M059J (cell line): ENCODE results near the gene NPC1L1. TPM values are rescaled to one million over a fixed set of nuclear protein-coding genes. Genes with fewer than 3 reads are reported as not detected.
A peak's percentile ranks its signal among the peaks of the same experiment; 100 is the strongest.

Experiments used
- DNase-seq: peaks from one replicate; pipeline ENCODE4 v3.0.0-alpha.2; 2012; ENCODE audit warnings: low read depth
- total RNA-seq: library from RNA; depleted of rRNA; stranded (reverse); fragments of >200 nt; shearing (Covaris generic); gene quantifications from 2 replicates; pipeline ENCODE4 v1.2.3, GENCODE V29; 2014

The NPC1L1 gene
- total RNA-seq, 1 experiment from 2014 or later, result not detected

GRCh38 chr7:44537442-44537841 lies 3.7 kb downstream of the NPC1L1 start:
- no peak for DNase-seq

- DNase-seq, result no peak
Observed at GRCh38 chr7:44536090-44536489, 5.0 kb downstream of the NPC1L1 start.

- DNase-seq, result no peak
Observed at GRCh38 chr7:44535348-44536064, 5.6 kb downstream of the NPC1L1 start.

GRCh38 chr7:44534501-44534900 lies 6.6 kb downstream of the NPC1L1 start:
- DNase-seq, result peak; percentile 27

GRCh38 chr7:44534087-44534486 lies 7.0 kb downstream of the NPC1L1 start:
- DNase-seq, result no peak

GRCh38 chr7:44533301-44534055 lies 7.7 kb downstream of the NPC1L1 start:
- DNase-seq, result peak; percentile 33

- no peak for DNase-seq
Observed at GRCh38 chr7:44531421-44532380, 9.4 kb downstream of the NPC1L1 start.

GRCh38 chr7:44530990-44531389 lies 10.1 kb downstream of the NPC1L1 start:
- DNase-seq, result no peak

- no peak for DNase-seq
Observed at GRCh38 chr7:44524811-44525388, 16.2 kb downstream of the NPC1L1 start.

GRCh38 chr7:44522315-44522714 lies 18.8 kb downstream of the NPC1L1 start:
- DNase-seq, result no peak

- no peak for DNase-seq
Observed at GRCh38 chr7:44521347-44522095, 19.6 kb downstream of the NPC1L1 start.

GRCh38 chr7:44520574-44520973 lies 20.6 kb downstream of the NPC1L1 start:
- no peak for DNase-seq

- DNase-seq, result no peak
Observed at GRCh38 chr7:44519546-44519945, 21.6 kb downstream of the NPC1L1 start.

- DNase-seq, result no peak
Observed at GRCh38 chr7:44518761-44519160, 22.4 kb downstream of the NPC1L1 start.

- DNase-seq, result no peak
Observed at GRCh38 chr7:44517175-44517574, 24.0 kb downstream of the NPC1L1 start.

GRCh38 chr7:44515590-44516268 lies 25.4 kb downstream of the NPC1L1 start:
- DNase-seq, result peak; percentile 9

GRCh38 chr7:44512736-44513135 lies 28.4 kb downstream of the NPC1L1 start:
- DNase-seq, result no peak

- no peak for DNase-seq
Observed at GRCh38 chr7:44511863-44512468, 29.2 kb downstream of the NPC1L1 start.

- DNase-seq, result no peak
Observed at GRCh38 chr7:44511236-44511635, 29.9 kb downstream of the NPC1L1 start.
